Measurements from ENCODE around the gene CTBP1. TPM values are rescaled to one million over a fixed set of nuclear protein-coding genes. Genes with fewer than 3 reads are reported as not detected.

The CTBP1 gene
- total RNA-seq, 1 experiment from 2014 or later: 153 TPM

DNA sequence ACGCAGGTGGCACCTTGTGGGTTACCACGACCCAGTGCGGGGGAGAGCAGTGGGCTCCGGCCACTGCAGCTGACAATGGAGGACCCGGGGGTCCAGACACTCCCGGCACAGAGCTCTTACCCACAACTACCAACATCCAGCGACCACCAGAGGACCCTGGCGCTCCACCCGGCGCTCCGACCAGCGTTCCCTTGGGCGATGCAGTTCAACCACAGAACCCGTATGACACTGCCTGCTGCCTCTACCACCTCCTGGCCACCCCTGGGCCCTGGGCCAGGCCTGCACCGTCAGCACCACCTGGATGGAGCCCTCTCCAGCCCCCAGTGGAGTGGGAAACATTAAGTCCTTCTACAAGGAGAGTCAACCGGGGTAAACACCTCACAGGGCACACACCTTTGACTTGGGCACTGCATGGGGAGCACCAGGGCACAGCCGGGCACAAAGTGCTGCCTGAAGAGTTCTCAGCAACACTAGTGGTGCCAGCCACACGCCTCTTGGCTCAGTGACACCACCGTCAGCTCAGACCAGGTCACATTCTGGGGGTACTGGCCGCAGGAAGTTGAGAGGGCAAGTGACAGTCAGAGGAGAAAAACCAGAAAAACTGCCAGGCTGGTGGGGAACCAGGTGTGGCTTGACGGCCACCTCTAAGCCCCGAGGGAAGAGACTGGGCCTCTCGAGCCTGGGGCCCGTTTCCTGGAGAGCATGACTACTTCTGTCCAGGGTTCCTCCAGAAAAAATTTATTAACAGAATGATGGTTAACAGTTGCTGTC lies 2.6 kb downstream of the CTBP1 start:
- TF ChIP-seq EZH2 (IDR thresholded peaks at IDR 0.05; ENCODE audit: low read depth): no peak
- TF ChIP-seq, protein P1, sequence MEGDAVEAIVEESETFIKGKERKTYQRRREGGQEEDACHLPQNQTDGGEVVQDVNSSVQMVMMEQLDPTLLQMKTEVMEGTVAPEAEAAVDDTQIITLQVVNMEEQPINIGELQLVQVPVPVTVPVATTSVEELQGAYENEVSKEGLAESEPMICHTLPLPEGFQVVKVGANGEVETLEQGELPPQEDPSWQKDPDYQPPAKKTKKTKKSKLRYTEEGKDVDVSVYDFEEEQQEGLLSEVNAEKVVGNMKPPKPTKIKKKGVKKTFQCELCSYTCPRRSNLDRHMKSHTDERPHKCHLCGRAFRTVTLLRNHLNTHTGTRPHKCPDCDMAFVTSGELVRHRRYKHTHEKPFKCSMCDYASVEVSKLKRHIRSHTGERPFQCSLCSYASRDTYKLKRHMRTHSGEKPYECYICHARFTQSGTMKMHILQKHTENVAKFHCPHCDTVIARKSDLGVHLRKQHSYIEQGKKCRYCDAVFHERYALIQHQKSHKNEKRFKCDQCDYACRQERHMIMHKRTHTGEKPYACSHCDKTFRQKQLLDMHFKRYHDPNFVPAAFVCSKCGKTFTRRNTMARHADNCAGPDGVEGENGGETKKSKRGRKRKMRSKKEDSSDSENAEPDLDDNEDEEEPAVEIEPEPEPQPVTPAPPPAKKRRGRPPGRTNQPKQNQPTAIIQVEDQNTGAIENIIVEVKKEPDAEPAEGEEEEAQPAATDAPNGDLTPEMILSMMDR (conservative IDR thresholded peaks at IDR 0.05): no peak
- Histone ChIP-seq H3K36me3 (ENCODE audit: low read depth) (peaks cover under 1% of the 10 kb centered on the region; the same call in 1 of the 2 replicates), H3K79me2 (ENCODE audit: low read depth) (peaks cover 80% of the 10 kb centered on the region), H3K4me2 (peak overlapping the region; percentile 97), H3K4me3 (peak overlapping the region; percentile 97), H3K4me1 (replicated peaks; ENCODE audit: insufficient read depth) (peaks cover 24% of the 10 kb centered on the region), H3K9me2 (ENCODE audit: insufficient read depth) (no peaks in the 10 kb centered on the region), H2AFZ (no peak overlapping the region), H3K27me3 (ENCODE audit: insufficient read depth, low read depth) (no peaks in the 10 kb centered on the region), H3K9me3 (ENCODE audit: insufficient read depth, low read depth) (peaks cover 6% of the 10 kb centered on the region; the same call in 1 of the 2 replicates), H3F3A (ENCODE audit: insufficient read depth, low read depth) (peaks cover 8% of the 10 kb centered on the region), H4K20me1 (ENCODE audit: insufficient read depth) (peaks cover 61% of the 10 kb centered on the region), H3K27ac (peak overlapping the region; percentile 24; the same call in 1 of the 2 replicates)
- POLR2A ChIA-PET (ENCODE audit: unreplicated experiment): no interaction called here
- intact Hi-C loops (cut with micrococcal nuclease; ENCODE audit: unreplicated experiment): loop anchor here (5.0 kb wide), 5 partner anchors 46 to 234 kb away; partner anchors contain the start of gene FGFRL1
- peak; percentile 70 to 82 for DNase-seq
- CTCF ChIA-PET: no interaction called here
- BruUV-seq (replicated peaks): no TSS peak

DNA sequence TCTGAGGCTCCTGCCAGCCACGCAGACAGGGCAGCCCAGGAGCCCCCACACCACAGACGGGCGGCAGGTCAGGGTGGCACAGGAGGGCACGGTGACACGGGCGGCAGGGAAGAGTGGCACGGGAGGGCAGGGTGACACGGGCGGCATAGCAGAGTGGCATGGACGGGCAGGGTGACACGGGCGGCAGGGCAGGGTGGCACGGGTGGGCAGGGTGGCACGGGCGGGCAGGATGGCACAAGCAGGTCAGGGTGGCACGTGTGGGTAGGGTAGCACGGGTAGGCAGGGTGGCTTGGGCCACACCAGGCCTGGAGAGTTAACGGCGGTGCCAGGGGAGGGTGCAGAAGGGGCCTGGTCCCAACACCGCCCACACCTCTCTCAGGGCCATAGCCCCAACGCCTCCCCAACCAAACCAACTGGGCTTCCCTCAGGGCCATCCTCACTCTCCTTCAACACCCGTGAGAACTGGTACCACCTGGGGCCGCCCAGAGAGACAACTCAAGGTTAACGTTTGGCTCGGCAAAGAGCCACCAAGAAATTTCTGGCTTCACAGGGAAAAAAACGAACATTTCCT lies 3.4 kb downstream of the CTBP1 start:
- no TSS peak for BruUV-seq (replicated peaks)
- ChIA-PET CTCF (no interaction called here), POLR2A (ENCODE audit: unreplicated experiment) (no interaction called here)
- H3K36me3 ChIP-seq (ENCODE audit: low read depth): no peaks in the 10 kb centered on the region
- H3K4me3 ChIP-seq: no peak overlapping the region
- TF ChIP-seq, protein P1 (conservative IDR thresholded peaks at IDR 0.05): no peak
- TF ChIP-seq EZH2 (IDR thresholded peaks at IDR 0.05; ENCODE audit: low read depth): no peak
- no peak overlapping the region for H3K27ac ChIP-seq
- peaks cover 64% of the 10 kb centered on the region for H4K20me1 ChIP-seq (ENCODE audit: insufficient read depth)
- H3K4me1 ChIP-seq (replicated peaks; ENCODE audit: insufficient read depth): peaks cover 24% of the 10 kb centered on the region
- DNase-seq: no peak
- intact Hi-C loops (cut with micrococcal nuclease; ENCODE audit: unreplicated experiment): loop anchor here (5.0 kb wide), 5 partner anchors 47 to 233 kb away; partner anchors contain the start of gene FGFRL1
- no peaks in the 10 kb centered on the region for H3K9me2 ChIP-seq (ENCODE audit: insufficient read depth)
- H3K4me2 ChIP-seq: peak overlapping the region; percentile 97; the same call in 1 of the 2 replicates
- no peaks in the 10 kb centered on the region for H3K27me3 ChIP-seq (ENCODE audit: insufficient read depth, low read depth)
- H3F3A ChIP-seq (ENCODE audit: insufficient read depth, low read depth): peaks cover 8% of the 10 kb centered on the region
- no peak overlapping the region for H2AFZ ChIP-seq
- H3K9me3 ChIP-seq (ENCODE audit: insufficient read depth, low read depth): no peaks in the 10 kb centered on the region
- H3K79me2 ChIP-seq (ENCODE audit: low read depth): peaks cover 85% of the 10 kb centered on the region

DNA sequence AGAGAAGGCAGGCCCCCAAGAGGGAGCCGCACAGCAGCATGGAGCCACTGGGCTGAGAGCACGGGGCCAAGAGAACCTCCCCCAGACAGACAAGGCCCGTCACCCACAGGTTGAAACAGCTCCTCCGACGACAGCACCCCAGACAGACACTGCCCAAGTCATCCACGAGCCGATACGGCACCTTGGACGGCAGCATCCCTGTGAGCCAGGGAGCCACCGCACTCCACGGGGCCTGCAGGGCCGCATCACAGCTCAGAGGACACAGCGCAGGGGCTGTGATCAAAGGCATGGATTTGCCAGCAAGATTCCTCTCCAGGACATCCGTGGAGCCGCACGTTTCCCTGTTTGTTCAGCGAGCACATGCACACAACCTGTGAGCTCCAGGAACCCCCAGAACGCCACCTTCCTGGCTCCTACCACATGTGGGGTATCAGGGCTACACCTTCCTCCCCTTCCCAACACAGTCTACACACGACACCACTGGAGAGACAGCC lies 3.9 kb downstream of the CTBP1 start:
- intact Hi-C loops (cut with micrococcal nuclease; ENCODE audit: unreplicated experiment): loop anchor here (5.0 kb wide), 5 partner anchors 47 to 233 kb away; partner anchors contain the start of gene FGFRL1
- Histone ChIP-seq H3K9me2 (ENCODE audit: insufficient read depth) (no peaks in the 10 kb centered on the region), H3K9me3 (ENCODE audit: insufficient read depth, low read depth) (no peaks in the 10 kb centered on the region), H3K27ac (no peak overlapping the region), H3K36me3 (ENCODE audit: low read depth) (no peaks in the 10 kb centered on the region), H3K79me2 (ENCODE audit: low read depth) (peaks cover 80% of the 10 kb centered on the region), H3K4me2 (no peak overlapping the region), H4K20me1 (ENCODE audit: insufficient read depth) (peaks cover 64% of the 10 kb centered on the region), H3K4me1 (replicated peaks; ENCODE audit: insufficient read depth) (peaks cover 20% of the 10 kb centered on the region), H2AFZ (no peak overlapping the region), H3K27me3 (ENCODE audit: insufficient read depth, low read depth) (no peaks in the 10 kb centered on the region), H3F3A (ENCODE audit: insufficient read depth, low read depth) (peaks cover 8% of the 10 kb centered on the region), H3K4me3 (no peak overlapping the region)
- CTCF ChIA-PET: no interaction called here
- no TSS peak for BruUV-seq (replicated peaks)
- no peak for TF ChIP-seq EZH2 (IDR thresholded peaks at IDR 0.05; ENCODE audit: low read depth)
- TF ChIP-seq, protein P1 (conservative IDR thresholded peaks at IDR 0.05): no peak
- POLR2A ChIA-PET (ENCODE audit: unreplicated experiment): no interaction called here
- DNase-seq: no peak
